Measurements from ENCODE around the gene ACKR2. TPM values are rescaled to one million over a fixed set of nuclear protein-coding genes. Genes with fewer than 3 reads are reported as not detected.

Gene ACKR2
- total and polyA plus RNA-seq, 12 donors = 0.15 to 2.1 (median 1.1) TPM

DNA sequence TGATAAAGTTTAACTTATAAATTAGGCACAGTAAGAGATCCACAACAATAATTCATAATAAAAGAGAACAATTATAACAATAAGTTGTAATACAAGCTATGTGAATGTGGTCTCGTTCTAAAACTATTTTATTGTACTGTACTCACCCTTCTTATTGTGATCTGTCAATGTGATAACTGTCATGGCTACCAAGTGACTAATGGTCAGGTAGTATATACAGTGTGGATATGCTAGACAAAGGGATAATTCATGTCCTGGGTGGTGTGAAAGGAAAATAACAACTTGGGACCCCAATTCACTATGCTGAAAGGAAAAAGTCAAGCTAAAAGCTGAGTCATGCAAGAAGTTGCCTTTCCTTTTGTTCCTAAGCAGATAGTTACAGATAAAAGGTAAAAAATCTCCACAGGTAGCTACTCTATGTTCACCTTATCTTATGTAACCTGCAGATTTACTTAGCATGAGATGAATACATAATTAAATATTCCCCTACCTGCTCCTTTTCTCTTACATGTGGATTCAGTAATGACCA is 77.1 kb downstream of the ACKR2 start:
- WGBS, 2 donors = 79 to 81% methylated on average over 1 of the region's 1 CpG
- no peak overlapping the region for H3K27ac ChIP-seq
- H3K4me3 ChIP-seq = no peak overlapping the region
- peaks cover 0 to 3% (median 1%) of the 10 kb centered on the region in 9 donors for H3K4me1 ChIP-seq
- H3K27me3 ChIP-seq = peaks cover 0 to 12% (median 0%) of the 10 kb centered on the region in 7 donors
- intact Hi-C loops (cut with DNase I) = no loop called here
- no peak for ATAC-seq
- H3K36me3 ChIP-seq = no peaks in the 10 kb centered on the region
- no peak for DNase-seq
- no peaks in the 10 kb centered on the region for H3K9me3 ChIP-seq
- TF ChIP-seq, protein P1, sequence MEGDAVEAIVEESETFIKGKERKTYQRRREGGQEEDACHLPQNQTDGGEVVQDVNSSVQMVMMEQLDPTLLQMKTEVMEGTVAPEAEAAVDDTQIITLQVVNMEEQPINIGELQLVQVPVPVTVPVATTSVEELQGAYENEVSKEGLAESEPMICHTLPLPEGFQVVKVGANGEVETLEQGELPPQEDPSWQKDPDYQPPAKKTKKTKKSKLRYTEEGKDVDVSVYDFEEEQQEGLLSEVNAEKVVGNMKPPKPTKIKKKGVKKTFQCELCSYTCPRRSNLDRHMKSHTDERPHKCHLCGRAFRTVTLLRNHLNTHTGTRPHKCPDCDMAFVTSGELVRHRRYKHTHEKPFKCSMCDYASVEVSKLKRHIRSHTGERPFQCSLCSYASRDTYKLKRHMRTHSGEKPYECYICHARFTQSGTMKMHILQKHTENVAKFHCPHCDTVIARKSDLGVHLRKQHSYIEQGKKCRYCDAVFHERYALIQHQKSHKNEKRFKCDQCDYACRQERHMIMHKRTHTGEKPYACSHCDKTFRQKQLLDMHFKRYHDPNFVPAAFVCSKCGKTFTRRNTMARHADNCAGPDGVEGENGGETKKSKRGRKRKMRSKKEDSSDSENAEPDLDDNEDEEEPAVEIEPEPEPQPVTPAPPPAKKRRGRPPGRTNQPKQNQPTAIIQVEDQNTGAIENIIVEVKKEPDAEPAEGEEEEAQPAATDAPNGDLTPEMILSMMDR (IDR thresholded peaks at IDR 0.05) = no peak

DNA sequence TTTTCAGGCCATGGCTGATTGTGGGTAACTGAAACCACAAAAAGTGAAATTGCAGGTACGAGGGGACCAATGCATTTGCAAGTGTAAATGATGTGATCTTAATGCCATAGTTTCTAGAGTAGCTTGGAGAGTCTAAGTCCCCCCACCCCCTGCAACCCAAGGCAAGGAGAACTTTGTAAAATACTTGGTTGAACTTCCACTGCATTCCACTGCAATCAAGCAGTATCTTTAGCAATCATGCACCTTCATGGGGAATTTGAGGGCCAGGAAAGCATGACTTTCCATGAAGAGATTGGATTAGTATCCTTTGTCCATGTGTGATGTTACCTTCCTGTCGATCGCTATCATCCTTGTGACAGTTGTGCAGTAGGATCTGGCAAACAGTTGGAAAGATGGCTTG is 77.8 kb downstream of the ACKR2 start:
- WGBS, 2 donors = 76 to 77% methylated on average over 3 of the region's 3 CpGs
- DNase-seq = no peak
- Histone ChIP-seq H3K27ac (no peak overlapping the region), H3K36me3 (no peaks in the 10 kb centered on the region), H3K4me1 (no peaks in the 10 kb centered on the region), H3K4me3 (no peak overlapping the region), H3K9me3 (no peaks in the 10 kb centered on the region), H3K27me3 (peaks cover 0 to 12% (median 0%) of the 10 kb centered on the region in 7 donors)
- TF ChIP-seq, protein P1 (IDR thresholded peaks at IDR 0.05) = no peak
- intact Hi-C loops (cut with DNase I) = no loop called here
- ATAC-seq = no peak

GRCh38 chr3:42891042-42891441 is 81.8 kb downstream of the ACKR2 start:
- intact Hi-C loops (cut with DNase I) = no loop called here
- Histone ChIP-seq H3K9me3 (no peaks in the 10 kb centered on the region), H3K4me1 (no peaks in the 10 kb centered on the region), H3K4me3 (no peak overlapping the region), H3K27ac (no peak overlapping the region), H3K36me3 (no peaks in the 10 kb centered on the region), H3K27me3 (peaks cover 0 to 6% (median 0%) of the 10 kb centered on the region in 7 donors)
- ATAC-seq = no peak
- TF ChIP-seq, protein P1 (IDR thresholded peaks at IDR 0.05) = no peak
- no peak for DNase-seq
- 64 to 75% methylated on average over 2 of the region's 2 CpGs for WGBS, 2 donors

- TF ChIP-seq, protein P1 (IDR thresholded peaks at IDR 0.05) = no peak
- Histone ChIP-seq H3K4me1 (no peaks in the 10 kb centered on the region), H3K4me3 (no peak overlapping the region), H3K36me3 (no peaks in the 10 kb centered on the region), H3K9me3 (no peaks in the 10 kb centered on the region), H3K27me3 (peaks cover 0 to 6% (median 0%) of the 10 kb centered on the region in 7 donors), H3K27ac (no peak overlapping the region)
- intact Hi-C loops (cut with DNase I) = no loop called here
- no peak for ATAC-seq
- 91 to 93% methylated on average over 1 of the region's 1 CpG for WGBS, 2 donors
- no peak for DNase-seq
These were observed 82.9 kb downstream of the ACKR2 start for GRCh38 chr3:42892169-42892568.
